ENCODE results near the gene ACAD9. TPM values are rescaled to one million over a fixed set of nuclear protein-coding genes. Genes with fewer than 3 reads are reported as not detected.

ACAD9 gene
- total and polyA plus RNA-seq, 9 of the 15 experiments (the other 6 are each of a cell fraction or from before 2014, with no cell fraction given) = 10.2 to 32.6 (median 22.8) TPM

- TF ChIP-seq ZBTB34 (CRISPR knock-in tag; IDR thresholded peaks at IDR 0.05) (no peak), MTA2 (IDR thresholded peaks at IDR 0.05; ENCODE audit: low read depth) (no peak), MNT (conservative IDR thresholded peaks at IDR 0.05) (peak; percentile 93 to 97), PYGO2 (tag; IDR thresholded peaks at IDR 0.05) (no peak), MECOM (CRISPR knock-in tag; IDR thresholded peaks at IDR 0.05) (no peak), CHD4 (IDR thresholded peaks at IDR 0.05; ENCODE audit: insufficient read depth, insufficient replicate concordance, low read depth, low read length, poor library complexity, severe bottlenecking) (no peak), POLR2A (conservative IDR thresholded peaks at IDR 0.05) (peak; percentile 89), ZNF184 (CRISPR knock-in tag; IDR thresholded peaks at IDR 0.05) (no peak), HBP1 (CRISPR knock-in tag; IDR thresholded peaks at IDR 0.05) (no peak), ZBTB49 (CRISPR knock-in tag; IDR thresholded peaks at IDR 0.05; ENCODE audit: borderline replicate concordance) (no peak), TEAD2 (tag; IDR thresholded peaks at IDR 0.05) (no peak), SRSF9 (IDR thresholded peaks at IDR 0.05; ENCODE audit: borderline replicate concordance, low read depth, low read length) (no peak), KDM2B (CRISPR knock-in tag; IDR thresholded peaks at IDR 0.05) (no peak), TAF1 (IDR thresholded peaks at IDR 0.05; ENCODE audit: control insufficient read depth, extremely low read depth, insufficient read depth, low read length, severe bottlenecking) (peak; percentile 81), DLX4 (CRISPR knock-in tag; IDR thresholded peaks at IDR 0.05) (no peak), PTTG1 (tag; IDR thresholded peaks at IDR 0.05; ENCODE audit: low read depth) (no peak), RFX7 (CRISPR knock-in tag; IDR thresholded peaks at IDR 0.05) (no peak), CBX8 (IDR thresholded peaks at IDR 0.05; ENCODE audit: borderline replicate concordance, extremely low read depth, low read depth, low read length, poor library complexity, severe bottlenecking) (no peak), PCBP2 (IDR thresholded peaks at IDR 0.05; ENCODE audit: low read depth, low read length, poor library complexity, severe bottlenecking) (no peak)
Measured at GRCh38 chr3:128879125-128879969, at the start of gene ACAD9 (continued).
